ENCODE results near the gene ZFP64. TPM values are rescaled to one million over a fixed set of nuclear protein-coding genes. Genes with fewer than 3 reads are reported as not detected.
"Not testable (repeated sequence)": the region's sequence is repeated elsewhere in the genome, so short reads cannot be mapped to it uniquely, and the experiment has no call there.

Gene ZFP64
- total RNA-seq, 2 experiments from 2014 or later: 11.7 to 12.2 TPM

DNA sequence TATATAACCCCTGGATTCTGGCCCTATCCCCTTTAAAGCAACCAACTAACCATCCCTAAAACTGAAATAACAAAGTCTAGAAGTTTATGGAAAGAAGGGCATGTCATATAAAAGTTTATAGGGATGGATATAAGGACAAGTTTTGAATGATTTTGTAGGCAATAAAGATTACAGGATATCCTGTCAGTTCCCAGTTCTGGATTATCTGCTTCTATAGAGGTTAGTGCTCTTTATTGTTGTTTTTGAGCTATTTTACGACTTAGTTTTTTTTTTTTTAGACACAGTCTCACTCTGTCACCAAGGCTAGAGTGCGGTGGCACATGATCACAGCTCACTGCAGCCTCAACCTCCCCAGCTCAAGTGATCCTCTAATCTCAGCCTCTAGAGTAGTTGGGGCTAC is 48.3 kb downstream of the ZFP64 start:
- intact Hi-C loops (cut with micrococcal nuclease): no loop called here
- CTCF ChIA-PET: no interaction called here
- no peaks in the 10 kb centered on the region for H3K27me3 Mint-ChIP-seq (ENCODE audit: low read depth)
- H3K4me1 Mint-ChIP-seq (ENCODE audit: low read depth): peaks cover 2% of the 10 kb centered on the region
- no peak overlapping the region for H3K4me3 Mint-ChIP-seq
- no peaks in the 10 kb centered on the region for H3K9me3 Mint-ChIP-seq
- peaks cover 6% of the 10 kb centered on the region for H3K36me3 Mint-ChIP-seq (ENCODE audit: low read depth)
- DNase-seq: no peak
- H3K27ac Mint-ChIP-seq: no peak overlapping the region

DNA sequence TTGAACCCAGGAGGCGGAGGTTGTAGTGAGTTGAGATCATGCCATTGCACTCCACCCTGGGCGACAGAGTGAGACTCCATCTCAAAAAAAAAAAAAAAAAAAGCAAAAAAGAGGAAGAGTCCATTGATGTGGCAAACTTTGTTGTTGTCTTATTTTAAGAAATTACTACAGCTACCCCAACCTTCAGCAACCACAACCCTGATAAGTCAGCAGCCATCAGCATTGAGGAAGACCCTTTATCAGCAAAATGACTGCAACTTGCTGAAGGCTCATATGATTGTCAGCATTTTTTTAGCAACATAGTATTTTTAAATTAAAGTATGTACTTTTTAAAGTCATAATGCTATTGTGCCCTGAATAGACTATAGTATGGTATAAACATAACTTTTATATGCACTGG is 48.8 kb downstream of the ZFP64 start:
- no peak overlapping the region for H3K27ac Mint-ChIP-seq
- CTCF ChIA-PET: no interaction called here

DNA sequence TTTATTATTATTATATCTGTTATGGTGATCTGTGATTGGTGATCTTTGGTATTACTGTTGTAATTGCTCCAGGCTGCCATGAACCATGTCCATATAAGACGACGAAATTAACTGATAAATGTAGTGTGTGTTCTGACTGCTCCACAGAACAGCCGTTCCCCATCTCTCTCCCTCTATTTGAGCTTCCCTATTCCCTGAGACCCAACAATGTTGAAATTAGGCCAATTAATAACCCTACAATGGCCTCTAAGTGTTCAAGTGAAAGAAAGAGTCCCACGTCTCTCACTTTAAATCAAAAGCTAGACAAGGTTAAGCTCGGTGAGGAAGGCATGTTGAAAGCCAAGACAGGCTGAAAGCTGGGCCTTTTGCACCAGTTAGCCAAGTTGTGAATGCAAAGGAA is 51.6 kb downstream of the ZFP64 start:
- Mint-ChIP-seq H3K27ac (no peak overlapping the region), H3K4me1 (ENCODE audit: low read depth) (peaks cover 2% of the 10 kb centered on the region), H3K9me3 (no peaks in the 10 kb centered on the region), H3K36me3 (ENCODE audit: low read depth) (peaks cover 9% of the 10 kb centered on the region), H3K4me3 (no peak overlapping the region), H3K27me3 (ENCODE audit: low read depth) (no peaks in the 10 kb centered on the region)
- no peak for DNase-seq
- CTCF ChIA-PET: interaction anchor here (0.8 to 1.0 kb wide), 2 partner anchors 10 to 11 kb away, joined by 3 read pairs; no protein-coding TSS in a partner anchor
- intact Hi-C loops (cut with micrococcal nuclease): no loop called here

More for the DNA sequence above, 48.8 kb downstream of the ZFP64 start:
- DNase-seq: no peak
- intact Hi-C loops (cut with micrococcal nuclease): no loop called here
- H3K9me3 Mint-ChIP-seq: no peaks in the 10 kb centered on the region
- no peak overlapping the region for H3K4me3 Mint-ChIP-seq
- H3K4me1 Mint-ChIP-seq (ENCODE audit: low read depth): peaks cover 2% of the 10 kb centered on the region
- H3K27me3 Mint-ChIP-seq (ENCODE audit: low read depth): no peaks in the 10 kb centered on the region
- H3K36me3 Mint-ChIP-seq (ENCODE audit: low read depth): peaks cover 6% of the 10 kb centered on the region

DNA sequence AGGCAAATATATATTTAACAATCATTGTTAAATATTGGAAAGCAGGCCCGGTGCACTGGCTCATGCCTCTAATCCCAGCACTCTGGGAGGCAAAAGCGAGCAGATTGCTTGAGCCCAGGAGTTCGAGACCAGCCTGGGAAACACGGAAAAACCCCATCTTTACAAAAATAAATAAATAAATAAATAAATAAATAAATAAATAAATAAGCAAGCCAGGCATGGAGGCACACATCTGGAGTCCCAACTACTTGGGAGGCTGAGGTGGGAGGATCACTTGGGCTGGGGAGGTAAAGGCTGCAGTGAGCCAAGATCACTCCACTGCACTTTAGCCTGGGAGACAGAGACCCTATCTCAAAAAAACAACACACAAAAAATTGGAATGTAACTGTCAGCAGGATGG is 53.7 kb downstream of the ZFP64 start:
- Mint-ChIP-seq H3K27ac (no peak overlapping the region), H3K27me3 (ENCODE audit: low read depth) (no peaks in the 10 kb centered on the region), H3K9me3 (no peaks in the 10 kb centered on the region), H3K4me1 (ENCODE audit: low read depth) (no peaks in the 10 kb centered on the region), H3K4me3 (no peak overlapping the region), H3K36me3 (ENCODE audit: low read depth) (peaks cover 9% of the 10 kb centered on the region)
- CTCF ChIA-PET: interaction anchor here (0.6 kb wide), 1 partner anchor 692 kb away, joined by 3 read pairs; no protein-coding TSS in a partner anchor
- intact Hi-C loops (cut with micrococcal nuclease): no loop called here
- no peak for DNase-seq

DNA sequence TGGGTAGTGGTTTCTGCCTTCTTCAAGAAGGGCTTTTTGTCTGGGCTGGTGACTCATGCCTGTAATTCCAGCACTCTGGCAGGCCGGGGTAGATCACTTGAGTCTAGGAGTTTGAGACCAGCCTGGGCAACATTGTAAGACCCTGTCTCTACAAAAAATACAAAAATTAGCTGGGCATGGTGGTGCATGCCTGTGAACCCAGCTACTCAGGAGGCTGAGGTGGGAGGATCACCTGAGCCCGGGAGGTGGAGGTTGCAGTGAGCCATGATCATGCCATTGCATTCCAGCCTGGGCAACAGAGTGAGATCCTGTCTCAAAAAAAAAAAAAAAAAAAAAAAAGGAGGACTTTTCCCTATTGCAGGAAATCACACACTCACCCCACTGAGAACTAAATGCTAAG is 57.9 kb downstream of the ZFP64 start:
- DNase-seq; H3K4me3 Mint-ChIP-seq; H3K36me3 Mint-ChIP-seq (ENCODE audit: low read depth); intact Hi-C loops (cut with micrococcal nuclease); CTCF ChIA-PET; H3K9me3 Mint-ChIP-seq; H3K27me3 Mint-ChIP-seq (ENCODE audit: low read depth); H3K27ac Mint-ChIP-seq; H3K4me1 Mint-ChIP-seq (ENCODE audit: low read depth): not testable (repeated sequence)

DNA sequence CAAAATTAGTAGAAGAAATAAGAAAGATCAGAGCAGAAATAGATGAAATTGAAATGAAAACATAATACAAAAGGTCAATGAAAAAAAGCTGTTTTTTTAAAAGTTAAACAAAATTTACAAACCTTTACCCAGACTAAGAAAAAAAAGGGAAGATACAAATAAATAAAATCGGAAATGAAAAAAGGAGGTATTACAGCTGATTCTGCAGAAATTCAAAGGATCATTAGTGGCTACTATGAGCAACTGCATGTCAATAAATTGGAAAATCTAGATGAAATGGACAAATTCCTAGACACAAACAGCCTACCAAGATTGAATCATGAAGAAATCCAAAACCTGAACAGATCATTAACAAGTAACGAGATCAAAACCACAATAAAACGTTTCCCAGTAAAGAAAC is 59.2 kb downstream of the ZFP64 start:
- H3K27ac Mint-ChIP-seq: no peak overlapping the region
- H3K4me1 Mint-ChIP-seq (ENCODE audit: low read depth): no peaks in the 10 kb centered on the region
- CTCF ChIA-PET: interaction anchor here (1.8 kb wide), 1 partner anchor 13 kb away, joined by 5 read pairs; no protein-coding TSS in a partner anchor
- H3K36me3 Mint-ChIP-seq (ENCODE audit: low read depth): peaks cover under 1% of the 10 kb centered on the region
- no peaks in the 10 kb centered on the region for H3K27me3 Mint-ChIP-seq (ENCODE audit: low read depth)
- no peak for DNase-seq
- no peak overlapping the region for H3K4me3 Mint-ChIP-seq
- intact Hi-C loops (cut with micrococcal nuclease): no loop called here
- no peaks in the 10 kb centered on the region for H3K9me3 Mint-ChIP-seq

DNA sequence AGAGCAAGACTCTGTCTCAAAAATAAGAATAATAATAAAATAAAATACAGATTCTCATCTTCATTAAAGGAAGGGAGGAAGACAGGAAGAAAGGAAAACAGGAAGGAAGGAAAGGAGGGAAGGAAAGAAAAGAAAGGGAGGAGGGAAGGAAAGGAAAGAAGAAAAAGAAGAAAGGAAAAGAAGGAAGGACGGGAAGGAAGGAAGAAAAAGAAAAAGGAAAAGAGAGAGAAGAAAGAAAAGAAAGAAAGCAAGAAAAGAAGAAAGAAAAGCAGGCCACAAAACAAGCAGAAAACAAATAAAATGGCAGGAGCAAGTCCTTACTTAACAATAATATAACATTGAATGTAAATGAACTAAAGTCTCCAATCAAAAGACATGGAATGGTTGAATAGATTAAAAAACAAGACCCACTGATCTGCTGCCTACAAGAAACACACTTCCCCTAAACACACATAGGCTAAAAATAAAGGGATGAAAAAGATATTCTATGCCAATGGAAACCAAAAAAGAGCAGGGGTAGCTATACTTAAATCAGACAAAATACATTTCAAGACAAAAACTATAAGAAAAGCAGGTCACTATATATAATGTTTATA is 60.4 kb downstream of the ZFP64 start:
- intact Hi-C loops (cut with micrococcal nuclease): no loop called here
- Mint-ChIP-seq H3K9me3 (no peaks in the 10 kb centered on the region), H3K27ac (no peak overlapping the region), H3K27me3 (ENCODE audit: low read depth) (no peaks in the 10 kb centered on the region), H3K36me3 (ENCODE audit: low read depth) (no peaks in the 10 kb centered on the region), H3K4me3 (no peak overlapping the region), H3K4me1 (ENCODE audit: low read depth) (no peaks in the 10 kb centered on the region)
- no peak for DNase-seq
- CTCF ChIA-PET: interaction anchor here (0.6 to 1.8 kb wide), 2 partner anchors 14 to 16 kb away, joined by 4 to 5 read pairs; no protein-coding TSS in a partner anchor

DNA sequence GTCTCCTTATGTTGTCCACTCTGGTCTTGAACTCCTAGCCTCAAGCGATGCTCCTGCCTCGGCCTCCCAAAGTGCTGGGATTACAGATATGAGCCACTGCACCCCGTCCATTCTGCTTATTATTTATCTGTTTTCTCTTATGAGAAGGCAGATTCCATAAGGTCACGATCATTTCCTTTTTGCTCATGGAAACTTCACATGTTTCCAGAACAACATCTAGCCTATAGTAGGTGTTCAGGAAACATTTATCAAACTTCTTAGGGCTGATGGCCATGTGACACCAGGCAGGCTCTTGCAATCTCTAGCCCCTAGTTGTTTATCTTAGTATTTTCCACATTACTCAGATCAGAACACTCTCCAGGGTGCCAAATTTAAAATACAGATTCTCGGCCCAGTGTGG is 61.2 kb downstream of the ZFP64 start:
- intact Hi-C loops (cut with micrococcal nuclease): no loop called here
- H3K27me3 Mint-ChIP-seq (ENCODE audit: low read depth): no peaks in the 10 kb centered on the region
- H3K36me3 Mint-ChIP-seq (ENCODE audit: low read depth): no peaks in the 10 kb centered on the region
- H3K4me1 Mint-ChIP-seq (ENCODE audit: low read depth): no peaks in the 10 kb centered on the region
- H3K27ac Mint-ChIP-seq: no peak overlapping the region
- no peaks in the 10 kb centered on the region for H3K9me3 Mint-ChIP-seq
- H3K4me3 Mint-ChIP-seq: no peak overlapping the region
- CTCF ChIA-PET: no interaction called here
- no peak for DNase-seq

DNA sequence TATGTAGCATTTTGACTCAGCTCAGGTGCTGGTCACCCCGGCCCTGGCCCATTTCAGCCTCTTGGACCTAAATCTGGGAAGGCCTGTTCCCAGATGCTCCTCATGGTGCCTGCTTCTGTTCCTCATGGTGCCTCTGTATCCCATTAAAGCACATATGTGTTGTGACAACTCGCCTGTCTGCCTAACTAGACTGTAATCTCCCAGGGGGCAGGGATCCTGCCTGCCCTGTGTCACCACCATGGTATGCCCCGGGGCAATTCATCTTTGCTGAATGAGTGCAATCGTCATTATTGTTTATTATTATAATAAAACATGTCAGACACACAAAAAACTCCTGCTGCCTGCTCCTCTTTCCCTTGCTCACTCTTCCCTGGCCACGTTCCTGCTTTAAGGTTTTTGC is 62.0 kb downstream of the ZFP64 start:
- H3K36me3 Mint-ChIP-seq (ENCODE audit: low read depth): no peaks in the 10 kb centered on the region
- no peak overlapping the region for H3K4me3 Mint-ChIP-seq
- H3K27me3 Mint-ChIP-seq (ENCODE audit: low read depth): no peaks in the 10 kb centered on the region
- DNase-seq: no peak
- no peaks in the 10 kb centered on the region for H3K9me3 Mint-ChIP-seq
- H3K4me1 Mint-ChIP-seq (ENCODE audit: low read depth): no peaks in the 10 kb centered on the region
- no peak overlapping the region for H3K27ac Mint-ChIP-seq
- intact Hi-C loops (cut with micrococcal nuclease): loop anchor here (2.0 kb wide), 3 partner anchors 73 to 253 kb away; no protein-coding TSS in a partner anchor
- CTCF ChIA-PET: interaction anchor here (0.7 to 2.9 kb wide), 5 partner anchors 11 to 423 kb away, joined by 3 to 9 read pairs (median 4); no protein-coding TSS in a partner anchor

DNA sequence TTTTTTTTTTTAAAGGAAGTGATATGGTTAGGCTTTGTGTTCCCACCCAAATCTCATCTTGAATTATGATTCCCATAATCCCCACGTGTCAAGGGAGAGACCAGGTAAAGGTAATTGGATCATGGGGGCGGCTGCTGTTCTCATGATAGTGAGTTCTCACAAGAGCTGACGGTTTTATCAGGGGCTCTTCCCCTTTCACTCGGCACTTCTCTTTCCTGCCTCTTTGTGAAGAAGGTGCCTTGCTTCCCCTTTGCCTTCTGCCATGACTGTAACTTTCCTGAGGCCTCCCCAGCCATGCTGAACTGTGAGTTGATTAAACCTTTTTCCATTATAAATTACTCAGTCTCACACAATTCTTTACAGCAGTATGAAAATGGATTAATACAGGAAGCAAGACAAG is 64.3 kb downstream of the ZFP64 start:
- Mint-ChIP-seq H3K36me3 (ENCODE audit: low read depth) (peaks cover 2% of the 10 kb centered on the region), H3K27ac (no peak overlapping the region), H3K4me1 (ENCODE audit: low read depth) (no peaks in the 10 kb centered on the region), H3K27me3 (ENCODE audit: low read depth) (no peaks in the 10 kb centered on the region), H3K4me3 (no peak overlapping the region), H3K9me3 (no peaks in the 10 kb centered on the region)
- CTCF ChIA-PET: interaction anchor here (0.7 to 2.9 kb wide), 2 partner anchors 8 to 49 kb away, joined by 3 to 9 read pairs; no protein-coding TSS in a partner anchor
- no peak for DNase-seq
- intact Hi-C loops (cut with micrococcal nuclease): no loop called here

DNA sequence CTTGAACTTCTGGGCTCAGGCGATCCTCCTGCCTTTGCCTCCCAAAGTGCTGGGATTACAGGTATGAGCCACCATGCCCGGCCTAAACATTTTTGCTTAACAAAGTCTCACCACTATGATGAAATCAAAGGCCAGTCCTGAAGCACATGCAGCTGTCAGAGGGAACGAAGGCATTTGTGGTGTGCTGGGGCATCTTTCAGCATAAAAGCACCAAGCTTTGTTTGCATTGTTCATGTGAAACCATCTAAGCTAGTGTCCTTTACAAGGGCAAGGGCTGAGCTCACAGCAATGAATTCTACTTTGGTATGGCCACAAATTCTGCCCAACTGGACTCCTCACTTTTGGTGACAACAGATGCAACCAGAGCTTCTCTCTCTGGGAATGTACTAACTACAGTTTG is 66.8 kb downstream of the ZFP64 start:
- Mint-ChIP-seq H3K4me1 (ENCODE audit: low read depth) (no peaks in the 10 kb centered on the region), H3K4me3 (no peak overlapping the region), H3K9me3 (no peaks in the 10 kb centered on the region), H3K27me3 (ENCODE audit: low read depth) (no peaks in the 10 kb centered on the region), H3K27ac (no peak overlapping the region), H3K36me3 (ENCODE audit: low read depth) (peaks cover 2% of the 10 kb centered on the region)
- intact Hi-C loops (cut with micrococcal nuclease): no loop called here
- no peak for DNase-seq
- CTCF ChIA-PET: interaction anchor here (0.8 to 1.5 kb wide), 2 partner anchors 20 to 188 kb away, joined by 3 to 4 read pairs; no protein-coding TSS in a partner anchor

DNA sequence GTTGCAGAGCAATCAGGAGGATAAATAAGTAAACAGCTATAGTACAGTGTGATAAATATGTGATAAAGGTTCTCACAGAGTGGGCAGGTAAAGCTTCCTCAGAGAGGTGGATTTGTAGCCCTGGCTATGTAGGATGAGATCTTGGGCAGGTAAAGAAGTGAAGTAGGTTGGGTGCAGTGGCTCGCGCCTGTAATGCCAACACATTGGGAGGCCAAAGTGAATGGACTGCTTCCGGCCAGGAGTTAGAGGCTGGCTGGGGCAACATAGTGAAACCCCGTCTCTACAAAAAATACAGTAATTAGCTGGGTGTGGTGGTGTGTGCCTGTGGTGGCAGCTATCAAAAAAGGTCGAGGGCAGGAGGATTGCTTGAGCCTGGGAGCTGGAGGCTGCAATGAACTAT is 72.9 kb downstream of the ZFP64 start:
- H3K27ac Mint-ChIP-seq: no peak overlapping the region
- intact Hi-C loops (cut with micrococcal nuclease): no loop called here
- no peaks in the 10 kb centered on the region for H3K27me3 Mint-ChIP-seq (ENCODE audit: low read depth)
- CTCF ChIA-PET: interaction anchor here (2.3 kb wide), 1 partner anchor 10 kb away, joined by 9 read pairs; no protein-coding TSS in a partner anchor
- no peaks in the 10 kb centered on the region for H3K9me3 Mint-ChIP-seq
- no peak for DNase-seq
- peaks cover 8% of the 10 kb centered on the region for H3K36me3 Mint-ChIP-seq (ENCODE audit: low read depth)
- no peak overlapping the region for H3K4me3 Mint-ChIP-seq
- H3K4me1 Mint-ChIP-seq (ENCODE audit: low read depth): no peaks in the 10 kb centered on the region

DNA sequence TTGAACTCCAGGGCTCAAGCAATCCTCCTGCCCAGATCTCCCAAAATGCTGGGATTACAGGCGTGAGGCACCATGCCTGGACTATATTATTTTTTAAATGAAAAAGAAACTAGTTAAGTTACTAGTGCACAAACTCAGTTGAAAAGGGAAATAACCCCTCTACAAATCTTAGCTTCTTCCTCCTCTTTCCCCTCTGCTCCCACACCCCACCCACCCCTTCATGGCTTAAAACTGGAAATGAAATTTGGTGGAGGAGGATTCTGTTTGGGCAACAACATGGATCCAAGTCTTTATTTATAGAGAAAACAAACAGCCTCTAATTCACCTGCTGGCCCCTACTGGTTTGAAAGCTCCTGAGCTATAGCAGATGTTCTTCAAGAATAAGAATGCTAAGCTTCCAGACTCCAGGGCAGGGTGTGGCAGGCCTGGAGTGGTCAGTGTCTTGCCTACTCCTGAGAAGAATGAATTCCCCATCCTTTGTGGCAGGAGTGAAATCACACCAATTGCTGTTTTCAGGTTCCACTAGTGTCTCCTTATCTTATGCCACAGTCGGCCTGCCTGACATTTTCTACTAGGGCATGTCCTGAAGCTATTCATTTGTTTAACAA is 73.5 kb downstream of the ZFP64 start:
- Mint-ChIP-seq H3K4me1 (ENCODE audit: low read depth) (no peaks in the 10 kb centered on the region), H3K27me3 (ENCODE audit: low read depth) (no peaks in the 10 kb centered on the region), H3K4me3 (no peak overlapping the region), H3K9me3 (no peaks in the 10 kb centered on the region), H3K36me3 (ENCODE audit: low read depth) (peaks cover 7% of the 10 kb centered on the region), H3K27ac (no peak overlapping the region)
- CTCF ChIA-PET: interaction anchor here (2.3 kb wide), 1 partner anchor 10 kb away, joined by 9 read pairs; no protein-coding TSS in a partner anchor
- intact Hi-C loops (cut with micrococcal nuclease): no loop called here
- no peak for DNase-seq

Measured in activated naive CD4-positive, alpha-beta T cell treated with anti-CD3 and anti-CD28 coated beads for 36 hours (primary cell).